K562 (cell line): Measurements from ENCODE around the gene DCAF17.

Experiments
- ARNT ChIP-seq, 2 experiments: fragments of 450-650 bp; IDR thresholded peaks; 2 replicates each; pipeline ENCODE4 v1.6.1; 2016; ENCODE audit warnings: mild to moderate bottlenecking in 1 of 2
- COPS2 ChIP-seq: fragments of 450-650 bp; conservative IDR thresholded peaks from 2 replicates; pipeline ENCODE4 v1.6.1; 2016; ENCODE audit warnings: mild to moderate bottlenecking, moderate library complexity
- CTBP1 ChIP-seq: fragments of 450-650 bp; IDR thresholded peaks from 2 replicates; pipeline ENCODE4 v1.6.1; 2016; ENCODE audit warnings: borderline replicate concordance
- FOSL1 ChIP-seq: fragments of 200-800 bp; sonication (Bioruptor generic); conservative IDR thresholded peaks from 2 replicates; pipeline ENCODE4 v1.6.1; 2016; ENCODE audit warnings: missing genetic modification characterization, missing compliant biosample characterization
- FOXA1 ChIP-seq: fragments of 450-650 bp; IDR thresholded peaks from 2 replicates; pipeline ENCODE4 v1.6.1; 2016; ENCODE audit warnings: mild to moderate bottlenecking, borderline replicate concordance
- JUNB ChIP-seq: fragments of 450-650 bp; formaldehyde crosslinking; conservative IDR thresholded peaks from 2 replicates; pipeline ENCODE4 v1.4.0; 2020; ENCODE audit warnings: mild to moderate bottlenecking
- RBFOX2 ChIP-seq: fragments of 200-400 bp; formaldehyde crosslinking; IDR thresholded peaks from 2 replicates; pipeline ENCODE4 v1.6.1; 2017; ENCODE audit warnings: low read depth, mild to moderate bottlenecking, low read length, moderate library complexity
- SIN3A ChIP-seq, 2 experiments: fragments of 150-350 bp in 1 of 2; IDR thresholded peaks; 2 replicates each; pipeline ENCODE4 v1.6.1; 2011 to 2016; ENCODE audit warnings: borderline replicate concordance in 2 of 2, low read depth in 2 of 2, low read length in 2 of 2, mild to moderate bottlenecking in 2 of 2, moderate library complexity in 2 of 2; ENCODE audit not compliant: control insufficient read depth in 1 of 2
- TF ChIP-seq, protein P1 (sequence below), 3 experiments: IDR thresholded peaks in 2 of 3; conservative IDR thresholded peaks in 1 of 3; 2 replicates each; pipeline ENCODE4 v1.5.1; 2011 to 2012; ENCODE audit warnings: low read length in 3 of 3, mild to moderate bottlenecking in 3 of 3, control low read depth in 2 of 3, improper control_type of control experiment in 1 of 3, inconsistent platforms in 1 of 3, low read depth in 1 of 3, mixed read lengths in 1 of 3, moderate library complexity in 1 of 3; ENCODE audit not compliant: insufficient read depth in 2 of 3

DNA sequence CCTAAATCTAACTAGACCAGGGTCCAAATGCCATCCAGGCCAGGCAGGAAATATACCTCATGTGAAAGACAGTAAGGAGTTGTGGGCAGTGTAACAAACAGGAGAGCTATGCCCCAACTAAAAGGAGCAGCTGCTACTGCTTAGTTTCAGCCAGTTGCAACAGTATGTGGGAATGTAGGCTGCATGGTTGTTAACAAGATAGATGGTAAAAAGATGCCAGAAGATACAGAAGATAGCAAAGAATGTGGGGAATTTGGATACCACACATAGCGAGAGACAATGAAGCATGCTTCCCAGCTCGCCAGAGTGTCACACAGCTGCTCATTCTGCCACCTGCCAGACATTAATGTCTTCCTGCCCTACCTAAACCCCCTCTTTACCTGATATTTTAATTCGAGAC, 48.9 kb downstream of the DCAF17 start:
- TF ChIP-seq JUNB (CRISPR knock-in tag) (no peak), COPS2 (no peak), ARNT (IDR thresholded peaks at IDR 0.05) (no peak), FOSL1 (tag) (no peak), CTBP1 (no peak), SIN3A (IDR thresholded peaks at IDR 0.05; ENCODE audit: borderline replicate concordance in 2 of 2, control insufficient read depth in 1 of 2, low read depth in 2 of 2, low read length in 2 of 2) (no peak), RBFOX2 (no peak), FOXA1 (no peak)
- TF ChIP-seq, protein P1, sequence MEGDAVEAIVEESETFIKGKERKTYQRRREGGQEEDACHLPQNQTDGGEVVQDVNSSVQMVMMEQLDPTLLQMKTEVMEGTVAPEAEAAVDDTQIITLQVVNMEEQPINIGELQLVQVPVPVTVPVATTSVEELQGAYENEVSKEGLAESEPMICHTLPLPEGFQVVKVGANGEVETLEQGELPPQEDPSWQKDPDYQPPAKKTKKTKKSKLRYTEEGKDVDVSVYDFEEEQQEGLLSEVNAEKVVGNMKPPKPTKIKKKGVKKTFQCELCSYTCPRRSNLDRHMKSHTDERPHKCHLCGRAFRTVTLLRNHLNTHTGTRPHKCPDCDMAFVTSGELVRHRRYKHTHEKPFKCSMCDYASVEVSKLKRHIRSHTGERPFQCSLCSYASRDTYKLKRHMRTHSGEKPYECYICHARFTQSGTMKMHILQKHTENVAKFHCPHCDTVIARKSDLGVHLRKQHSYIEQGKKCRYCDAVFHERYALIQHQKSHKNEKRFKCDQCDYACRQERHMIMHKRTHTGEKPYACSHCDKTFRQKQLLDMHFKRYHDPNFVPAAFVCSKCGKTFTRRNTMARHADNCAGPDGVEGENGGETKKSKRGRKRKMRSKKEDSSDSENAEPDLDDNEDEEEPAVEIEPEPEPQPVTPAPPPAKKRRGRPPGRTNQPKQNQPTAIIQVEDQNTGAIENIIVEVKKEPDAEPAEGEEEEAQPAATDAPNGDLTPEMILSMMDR (IDR thresholded peaks at IDR 0.05 in 2 of 3, conservative IDR thresholded peaks at IDR 0.05 in 1 of 3; ENCODE audit: insufficient read depth in 2 of 3, low read depth in 1 of 3, low read length in 3 of 3), result no peak
